K562 (cell line): ENCODE data around the gene UBAC2. TPM values are rescaled to one million over a fixed set of nuclear protein-coding genes. Genes with fewer than 3 reads are reported as not detected.

ENCODE experiments used
- ATAC-seq: fragments of 200-7000 bp; cut with Tn5 transposase; 3 replicates; pipeline ENCODE4 v1.9.1; 2020; ENCODE audit warnings: moderate library complexity
- BruUV-seq: library from RNA; stranded (reverse); fragments of 400-500 nt; replicated peaks from 2 replicates; lab custom pipeline; 2021; lab: Mats Ljungman, UMichigan
- CTCF ChIA-PET: fragments of 300-600 bp; formaldehyde crosslinking; extraction: SDS; loops from one replicate; lab custom pipeline; 2021; ENCODE audit warnings: low intra/inter-chr PET ratio; lab: Yijun Ruan, JAX
- POLR2A ChIA-PET: fragments of 300-600, 350-650 bp; sonication (Branson Sonifier 250); formaldehyde crosslinking; extraction: SDS; loops from one replicate; lab custom pipeline; 2021; ENCODE audit warnings: antibody characterized with exemption, inconsistent platforms; lab: Yijun Ruan, JAX
- DNase-seq, 4 experiments: peaks; one replicate each; pipeline versions ENCODE4 v3.0.0 to v3.0.0-alpha.2; 2011 to 2018; ENCODE audit warnings: low spot score in 3 of 4, mixed read lengths in 3 of 4; ENCODE audit errors: extremely low read depth in 1 of 4
- FAIRE-seq: peaks from 2 replicates; lab custom pipeline; 2011; peaks lifted over from hg19 to GRCh38; lab: Jason Lieb, UNC
- H2AFZ ChIP-seq: 2 replicates; pipeline ENCODE4 v1.6.0; 2011; ENCODE audit warnings: low read depth, low read length, control low read depth, inconsistent platforms
- H3K27ac ChIP-seq: fragments of 200-600 bp; 3 replicates; pipeline ENCODE4 v1.8.0; 2011; ENCODE audit warnings: low read depth, mild to moderate bottlenecking, control low read depth, inconsistent platforms, low read length, moderate library complexity, mixed read lengths; ENCODE audit errors: extremely low read depth
- H3K27me3 ChIP-seq, 2 experiments: fragments of 300-600 bp in 1 of 2; 2 replicates in 1 of 2; 3 replicates in 1 of 2; pipeline versions ENCODE4 v1.6.0 to v1.8.0; 2011; ENCODE audit warnings: inconsistent platforms in 2 of 2, low read length in 2 of 2, mild to moderate bottlenecking in 1 of 2, mixed read lengths in 1 of 2, moderate library complexity in 1 of 2; ENCODE audit not compliant: control insufficient read depth in 2 of 2, insufficient read depth in 2 of 2
- H3K36me3 ChIP-seq: fragments of 300-600 bp; 3 replicates; pipeline ENCODE4 v1.8.0; 2011; ENCODE audit warnings: mild to moderate bottlenecking, low read length, inconsistent platforms; ENCODE audit not compliant: control insufficient read depth, insufficient read depth
- H3K4me1 ChIP-seq, 2 experiments: fragments of 200-600 bp in 1 of 2; replicated peaks in 1 of 2; 2 replicates in 1 of 2; 3 replicates in 1 of 2; pipeline versions ENCODE4 v1.5.1 to v1.8.0; 2011; ENCODE audit warnings: inconsistent platforms in 2 of 2, low read length in 2 of 2, mild to moderate bottlenecking in 1 of 2, mixed read lengths in 1 of 2, moderate library complexity in 1 of 2; ENCODE audit not compliant: control insufficient read depth in 2 of 2, insufficient read depth in 2 of 2
- H3K4me2 ChIP-seq: 2 replicates; pipeline ENCODE4 v1.6.1; 2011; ENCODE audit warnings: low read length, control low read depth, inconsistent platforms, mixed read lengths; ENCODE audit not compliant: insufficient read depth
- H3K4me3 ChIP-seq: fragments of 200-600 bp; sonication (generic), shearing (Covaris generic); 2 replicates; pipeline ENCODE4 v1.5.1; 2016; ENCODE audit warnings: control low read depth, inconsistent platforms
- H3K79me2 ChIP-seq: fragments of 200-600 bp; 3 replicates; pipeline ENCODE4 v1.8.0; 2011; ENCODE audit warnings: low read length, inconsistent platforms; ENCODE audit not compliant: control insufficient read depth, insufficient read depth
- H3K9ac ChIP-seq, 2 experiments: 2 replicates each; pipeline versions ENCODE4 v1.6.0 to v1.6.1; 2011; ENCODE audit warnings: low read depth in 2 of 2, low read length in 2 of 2, control low read depth in 1 of 2, inconsistent platforms in 1 of 2, mild to moderate bottlenecking in 1 of 2, mixed read lengths in 1 of 2; ENCODE audit not compliant: insufficient read depth in 1 of 2
- H3K9me1 ChIP-seq: one replicate; pipeline ENCODE4 v1.6.0; 2011; ENCODE audit warnings: inconsistent platforms, mild to moderate bottlenecking, low read length, moderate library complexity; ENCODE audit not compliant: control insufficient read depth, insufficient read depth
- H3K9me3 ChIP-seq: replicated peaks from 2 replicates; pipeline ENCODE4 v1.5.1; 2011; ENCODE audit warnings: low read depth, low read length, inconsistent platforms; ENCODE audit not compliant: control insufficient read depth, insufficient read depth
- H4K20me1 ChIP-seq: replicated peaks from 2 replicates; pipeline ENCODE4 v1.6.1; 2011; ENCODE audit warnings: low read length, inconsistent platforms, mixed read lengths; ENCODE audit not compliant: control insufficient read depth, insufficient read depth
- GTF2E2 ChIP-seq: fragments of 200-800 bp; sonication (Bioruptor generic); IDR thresholded peaks from 2 replicates; pipeline ENCODE4 v1.6.1; 2016; ENCODE audit warnings: missing genetic modification characterization, missing compliant biosample characterization
- NFIX ChIP-seq: fragments of 250-450 bp; sonication (Bioruptor Pico); IDR thresholded peaks from 2 replicates; pipeline ENCODE4 v1.4.0; 2020; ENCODE audit warnings: low read depth, mild to moderate bottlenecking, moderate library complexity
- PHB ChIP-seq: fragments of 250-450 bp; sonication (Bioruptor Pico); IDR thresholded peaks from 2 replicates; pipeline ENCODE4 v1.5.0; 2021
- SAP30 ChIP-seq: fragments of 200-600 bp; sonication (generic); IDR thresholded peaks from 2 replicates; pipeline ENCODE4 v1.6.1; 2012; ENCODE audit warnings: borderline replicate concordance, low read depth, mild to moderate bottlenecking, moderate library complexity, low read length, control low read depth, inconsistent platforms; ENCODE audit not compliant: insufficient read depth, poor library complexity, severe bottlenecking
- ZNF583 ChIP-seq: fragments of 250-450 bp; sonication (Bioruptor Pico); IDR thresholded peaks from 2 replicates; pipeline ENCODE4 v1.4.0; 2020
- WGBS: fragments of 100-300 bp; shearing (Covaris generic); methylation state at CpG from one replicate; pipeline ENCODE4 v1.1.6; 2016; ENCODE audit warnings: low coverage, mixed read lengths; ENCODE audit not compliant: insufficient coverage; ENCODE audit errors: missing lambda C conversion rate; 5-methylcytosine and 5-hydroxymethylcytosine counted together
- in situ Hi-C: fragments of 300-500 bp; cut with MboI; formaldehyde crosslinking; loops from 4 replicates; pipeline ENCODE4 v1.15.0; 2018; ENCODE audit warnings: inconsistent platforms, mixed read lengths
- intact Hi-C: fragments of 100-400 bp; cut with micrococcal nuclease; formaldehyde crosslinking; loops from 2 replicates; pipeline ENCODE4 v1.14.2; 2022
- polyA plus RNA-seq, 8 experiments: library from polyadenylated mRNA; depleted of rRNA in 4 of 8; stranded (reverse) in 5 of 8; unstranded in 3 of 8; fragments of >200 nt; fragmentation: Nextera tagmentation in 2 of 8; fragmentation: Illumina TruSeq in 1 of 8; extraction: Ambion mirVana in 2 of 8; extraction: Trizol in 1 of 8; gene quantifications; 2 replicates each; pipeline versions ENCODE4 v1.2.1 to v1.2.3, GENCODE V29; 2011 to 2014; ENCODE audit warnings: inconsistent platforms in 1 of 8, missing spikeins in 1 of 8
- total RNA-seq, 7 experiments: library from RNA; depleted of rRNA in 6 of 7; stranded (reverse); fragments of >200 nt in 6 of 7; fragmentation: Illumina TruSeq in 2 of 7; extraction: Trizol in 2 of 7; gene quantifications; 2 replicates each; pipeline versions ENCODE4 v1.2.1 to v1.2.3, GENCODE V29; 2011 to 2021; ENCODE audit warnings: low replicate concordance in 1 of 7
- TF ChIP-seq, protein P1 (sequence below): fragments of 450-650 bp; formaldehyde crosslinking; IDR thresholded peaks from 2 replicates; pipeline ENCODE4 v1.4.0; 2022; ENCODE audit warnings: mild to moderate bottlenecking, moderate library complexity
- TF ChIP-seq, protein P2 (sequence below), 2 experiments: IDR thresholded peaks; 2 replicates each; pipeline ENCODE4 v1.6.1; 2011; ENCODE audit warnings: borderline replicate concordance in 1 of 2, control low read depth in 1 of 2, low read depth in 1 of 2, low read length in 1 of 2, mild to moderate bottlenecking in 1 of 2, mixed read lengths in 1 of 2, moderate library complexity in 1 of 2; ENCODE audit not compliant: insufficient read depth in 1 of 2, insufficient read length in 1 of 2, poor library complexity in 1 of 2, severe bottlenecking in 1 of 2; ENCODE audit errors: extremely low read depth in 1 of 2

Gene UBAC2
- total and polyA plus RNA-seq, 9 of the 15 experiments (the other 6 are each of a cell fraction or from before 2014, with no cell fraction given), result 6.0 to 84.1 (median 32.3) TPM

DNA sequence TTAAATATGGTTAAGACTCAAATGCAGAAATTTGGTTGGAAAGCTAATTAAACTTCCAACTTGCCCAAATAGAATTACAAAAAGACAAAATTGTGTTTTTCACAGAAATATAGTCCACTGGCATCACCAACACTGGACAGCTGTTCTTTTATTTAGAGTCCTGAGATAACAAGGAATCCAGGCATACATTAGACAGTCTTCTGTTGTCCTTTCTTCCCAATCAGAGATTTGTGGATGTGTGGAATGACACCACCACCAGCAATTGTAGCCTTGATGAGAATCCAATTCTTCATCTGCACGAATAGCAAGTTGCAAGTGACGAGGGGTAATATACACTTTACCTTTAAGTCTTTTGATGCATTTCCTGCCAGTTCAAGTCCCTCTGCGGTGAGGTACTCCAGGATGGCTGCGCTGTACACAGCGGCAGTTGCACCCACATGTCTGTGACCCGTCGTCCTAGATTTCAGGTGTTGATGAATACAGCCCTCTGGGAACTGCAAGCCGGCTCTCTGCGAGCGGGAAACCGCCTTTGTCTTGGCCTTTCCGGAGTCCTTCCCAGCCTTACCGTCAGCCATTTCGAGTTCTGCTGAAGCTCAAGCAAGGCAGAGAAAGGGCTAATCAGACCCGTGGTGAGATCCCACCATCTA is 14.7 kb downstream of the UBAC2 start:
- 77% methylated on average over 3 of the region's 15 CpGs for WGBS
- no TSS peak for BruUV-seq
- ChIA-PET CTCF (no interaction called here), POLR2A (interaction anchor here (0.8 kb wide), 1 partner anchor 15 kb away, joined by 3 read pairs; no protein-coding TSS in a partner anchor)
- Histone ChIP-seq H3K79me2 (peaks cover 92% of the 10 kb centered on the region), H3K36me3 (peaks cover 21% of the 10 kb centered on the region; the same call in 2 of the 3 replicates), H3K9me1 (no peaks in the 10 kb centered on the region), H3K9ac (no peak overlapping the region), H3K4me3 (no peak overlapping the region), H3K4me1 (peaks cover 4 to 9% of the 10 kb centered on the region in 2 experiments; a peak in 2 of 5 replicates), H4K20me1 (peaks cover 10% of the 10 kb centered on the region; the same call in 1 of the 2 replicates), H3K27me3 (no peaks in the 10 kb centered on the region), H3K27ac (no peak overlapping the region), H3K4me2 (no peak overlapping the region), H2AFZ (no peak overlapping the region), H3K9me3 (no peaks in the 10 kb centered on the region)
- intact Hi-C loops (no loop called here), in situ Hi-C loops (no loop called here)
- ATAC-seq (0 out of 3 replicates have a peak, but pooled peaks have one; percentile 18), DNase-seq (no peak), FAIRE-seq (peak; percentile 15)
- TF ChIP-seq SAP30 (no peak), GTF2E2 (tag) (no peak), ZNF583 (no peak), PHB (no peak), NFIX (CRISPR knock-in tag) (no peak)
- TF ChIP-seq, protein P1, sequence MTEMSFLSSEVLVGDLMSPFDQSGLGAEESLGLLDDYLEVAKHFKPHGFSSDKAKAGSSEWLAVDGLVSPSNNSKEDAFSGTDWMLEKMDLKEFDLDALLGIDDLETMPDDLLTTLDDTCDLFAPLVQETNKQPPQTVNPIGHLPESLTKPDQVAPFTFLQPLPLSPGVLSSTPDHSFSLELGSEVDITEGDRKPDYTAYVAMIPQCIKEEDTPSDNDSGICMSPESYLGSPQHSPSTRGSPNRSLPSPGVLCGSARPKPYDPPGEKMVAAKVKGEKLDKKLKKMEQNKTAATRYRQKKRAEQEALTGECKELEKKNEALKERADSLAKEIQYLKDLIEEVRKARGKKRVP, result no peak
- TF ChIP-seq, protein P2, sequence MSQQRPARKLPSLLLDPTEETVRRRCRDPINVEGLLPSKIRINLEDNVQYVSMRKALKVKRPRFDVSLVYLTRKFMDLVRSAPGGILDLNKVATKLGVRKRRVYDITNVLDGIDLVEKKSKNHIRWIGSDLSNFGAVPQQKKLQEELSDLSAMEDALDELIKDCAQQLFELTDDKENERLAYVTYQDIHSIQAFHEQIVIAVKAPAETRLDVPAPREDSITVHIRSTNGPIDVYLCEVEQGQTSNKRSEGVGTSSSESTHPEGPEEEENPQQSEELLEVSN (IDR thresholded peaks at IDR 0.05; ENCODE audit: borderline replicate concordance in 1 of 2, extremely low read depth in 1 of 2, insufficient read depth in 1 of 2, insufficient read length in 1 of 2, low read depth in 1 of 2, low read length in 1 of 2, poor library complexity in 1 of 2, severe bottlenecking in 1 of 2), result no peak
